BLaER1 (cell line): ENCODE measurements around the gene ZNF396.
A peak's percentile ranks its signal among the peaks of the same experiment; 100 is the strongest.

ENCODE experiments used
- H3K27ac ChIP-seq: shearing (Covaris generic); formaldehyde crosslinking; 2 replicates; pipeline ENCODE4 v1.8.1; 2022
- H3K27me3 ChIP-seq: shearing (Covaris generic); formaldehyde crosslinking; 2 replicates; pipeline ENCODE4 v1.8.1; 2022
- H3K36me3 ChIP-seq: shearing (Covaris generic); formaldehyde crosslinking; 2 replicates; pipeline ENCODE4 v1.8.1; 2022
- H3K4me1 ChIP-seq: shearing (Covaris generic); formaldehyde crosslinking; 2 replicates; pipeline ENCODE4 v1.8.1; 2022
- H3K4me2 ChIP-seq: shearing (Covaris generic); formaldehyde crosslinking; 2 replicates; pipeline ENCODE4 v1.8.1; 2022
- H3K4me3 ChIP-seq: shearing (Covaris generic); formaldehyde crosslinking; 2 replicates; pipeline ENCODE4 v1.8.1; 2022
- H3K9ac ChIP-seq: shearing (Covaris generic); formaldehyde crosslinking; 2 replicates; pipeline ENCODE4 v1.8.1; 2022
- H3K9me3 ChIP-seq: shearing (Covaris generic); formaldehyde crosslinking; 2 replicates; pipeline ENCODE4 v1.8.1; 2022
- H4K20me1 ChIP-seq: shearing (Covaris generic); formaldehyde crosslinking; 2 replicates; pipeline ENCODE4 v1.8.1; 2022
- Cebpa-rat ChIP-seq: shearing (Covaris generic); IDR thresholded peaks from 2 replicates; pipeline ENCODE4 v1.8.1; 2022

The ZNF396 gene

DNA sequence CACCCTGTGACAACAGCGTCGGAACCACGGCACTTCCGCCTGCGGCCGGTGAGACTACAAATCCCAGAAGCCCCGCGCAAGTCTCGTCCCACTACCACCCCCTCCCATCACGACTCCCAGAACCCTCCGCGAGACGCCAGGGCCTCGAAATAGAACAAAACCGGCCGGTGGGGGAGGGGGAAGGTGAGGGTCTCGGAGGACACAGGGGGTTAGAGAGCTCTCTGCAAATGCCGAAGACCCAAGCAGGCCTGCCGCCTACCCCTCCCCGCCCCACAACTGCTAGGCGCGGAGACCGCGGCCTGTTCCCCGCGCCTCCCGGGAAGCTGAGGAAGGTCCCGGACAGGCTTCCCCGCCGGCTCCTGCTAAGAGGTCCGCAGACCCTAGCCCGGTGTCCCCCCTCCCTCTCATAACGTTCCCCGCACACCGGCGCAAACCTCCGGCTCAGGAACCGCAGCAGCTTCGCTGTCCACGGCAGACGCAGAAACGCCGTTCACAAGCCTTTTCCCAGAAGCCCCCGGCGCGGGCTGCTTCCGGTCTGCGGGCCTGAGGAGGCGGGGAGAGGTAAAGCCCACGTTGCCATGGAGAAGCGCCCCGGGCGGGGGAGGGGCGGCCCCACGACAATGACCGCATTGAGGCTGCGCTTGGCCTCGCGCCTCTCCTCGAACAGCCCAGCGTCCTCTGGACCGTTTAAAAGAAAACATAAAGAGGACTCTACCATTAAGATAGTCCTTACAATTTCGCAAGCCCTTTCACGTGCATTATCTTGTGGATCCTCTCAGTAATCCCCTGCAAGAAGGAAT lies 33.0 kb downstream of the ZNF396 start, which contains the start of gene ZNF24:
ZNF24 (minus strand) TSS at position 485 of the 800 bp plus-strand sequence. CDS start 3,770 bp downstream, outside the sequence.
- TF ChIP-seq Cebpa-rat, result no peak
- Histone ChIP-seq H3K27ac (peak within 1 kb of the TSS; percentile 100), H3K4me2 (peak within 1 kb of the TSS; percentile 93), H3K4me1 (peaks cover 40% of the 10 kb centered on the region), H3K36me3 (peaks cover 36% of the 10 kb centered on the region), H3K27me3 (no peaks in the 10 kb centered on the region), H3K9ac (peak within 1 kb of the TSS; percentile 99), H3K4me3 (peak within 1 kb of the TSS; percentile 96), H3K9me3 (no peaks in the 10 kb centered on the region), H4K20me1 (peaks cover 49% of the 10 kb centered on the region)

GRCh38 chr18:35343488-35343935 lies 33.6 kb downstream of the ZNF396 start:
- H3K9ac ChIP-seq, result peak overlapping the region; percentile 99
- H4K20me1 ChIP-seq, result peaks cover 56% of the 10 kb centered on the region
- H3K27me3 ChIP-seq, result no peaks in the 10 kb centered on the region
- no peaks in the 10 kb centered on the region for H3K9me3 ChIP-seq
- peak overlapping the region; percentile 96 for H3K4me3 ChIP-seq
- H3K36me3 ChIP-seq, result peaks cover 42% of the 10 kb centered on the region
- TF ChIP-seq Cebpa-rat, result no peak
- peak overlapping the region; percentile 93 for H3K4me2 ChIP-seq
- H3K27ac ChIP-seq, result peak overlapping the region; percentile 100
- peaks cover 40% of the 10 kb centered on the region for H3K4me1 ChIP-seq

- TF ChIP-seq Cebpa-rat, result no peak
- Histone ChIP-seq H3K9me3 (no peaks in the 10 kb centered on the region), H3K9ac (no peak overlapping the region), H3K27ac (no peak overlapping the region), H3K36me3 (peaks cover 97% of the 10 kb centered on the region), H3K4me2 (no peak overlapping the region), H3K4me1 (0 out of 2 replicates have a peak, but pooled peaks cover 5% of the 10 kb centered on the region), H3K4me3 (no peak overlapping the region), H4K20me1 (peaks cover 91% of the 10 kb centered on the region), H3K27me3 (no peaks in the 10 kb centered on the region)
Observed at GRCh38 chr18:35337286-35337685, 39.9 kb downstream of the ZNF396 start.

- no peak for TF ChIP-seq Cebpa-rat
- Histone ChIP-seq H3K36me3 (peaks cover 97% of the 10 kb centered on the region), H3K27ac (no peak overlapping the region), H3K9ac (no peak overlapping the region), H3K9me3 (no peaks in the 10 kb centered on the region), H3K4me3 (no peak overlapping the region), H4K20me1 (peaks cover 80% of the 10 kb centered on the region), H3K4me1 (no peaks in the 10 kb centered on the region), H3K27me3 (no peaks in the 10 kb centered on the region), H3K4me2 (no peak overlapping the region)
Observed at GRCh38 chr18:35335866-35336265, 41.3 kb downstream of the ZNF396 start.

- peaks cover 87% of the 10 kb centered on the region for H3K36me3 ChIP-seq
- no peak overlapping the region for H3K4me3 ChIP-seq
- H4K20me1 ChIP-seq, result peaks cover 69% of the 10 kb centered on the region
- H3K27me3 ChIP-seq, result no peaks in the 10 kb centered on the region
- H3K27ac ChIP-seq, result no peak overlapping the region
- H3K9me3 ChIP-seq, result no peaks in the 10 kb centered on the region
- no peak overlapping the region for H3K4me2 ChIP-seq
- no peak overlapping the region for H3K9ac ChIP-seq
- no peaks in the 10 kb centered on the region for H3K4me1 ChIP-seq
- TF ChIP-seq Cebpa-rat, result no peak
Observed at GRCh38 chr18:35334821-35335220, 42.3 kb downstream of the ZNF396 start.

DNA sequence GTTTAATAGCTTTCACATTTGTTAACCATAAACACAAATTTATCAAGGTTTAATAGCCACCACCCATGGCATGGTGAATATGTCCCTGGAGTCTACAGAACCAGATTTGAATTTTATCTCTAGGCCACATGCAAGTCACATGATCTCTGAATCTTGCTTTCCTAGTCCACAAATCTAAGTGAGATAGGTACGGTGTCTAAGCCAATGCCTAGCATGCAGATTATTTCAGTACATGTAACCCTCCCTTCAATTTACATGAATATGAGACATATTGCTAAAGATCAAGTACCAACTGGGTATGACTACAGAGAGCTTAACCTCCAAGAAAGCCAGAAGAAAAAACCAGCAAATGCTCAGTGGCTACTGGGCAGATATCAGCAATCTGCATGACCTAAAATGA lies 42.9 kb downstream of the ZNF396 start:
- no peak for TF ChIP-seq Cebpa-rat
- no peak overlapping the region for H3K27ac ChIP-seq
- H3K27me3 ChIP-seq, result no peaks in the 10 kb centered on the region
- 0 out of 2 replicates have a peak, but pooled peaks cover 4% of the 10 kb centered on the region for H3K9me3 ChIP-seq
- H3K4me3 ChIP-seq, result no peak overlapping the region
- H3K4me2 ChIP-seq, result no peak overlapping the region
- H4K20me1 ChIP-seq, result peaks cover 63% of the 10 kb centered on the region
- peaks cover 81% of the 10 kb centered on the region for H3K36me3 ChIP-seq
- H3K4me1 ChIP-seq, result no peaks in the 10 kb centered on the region
- no peak overlapping the region for H3K9ac ChIP-seq

DNA sequence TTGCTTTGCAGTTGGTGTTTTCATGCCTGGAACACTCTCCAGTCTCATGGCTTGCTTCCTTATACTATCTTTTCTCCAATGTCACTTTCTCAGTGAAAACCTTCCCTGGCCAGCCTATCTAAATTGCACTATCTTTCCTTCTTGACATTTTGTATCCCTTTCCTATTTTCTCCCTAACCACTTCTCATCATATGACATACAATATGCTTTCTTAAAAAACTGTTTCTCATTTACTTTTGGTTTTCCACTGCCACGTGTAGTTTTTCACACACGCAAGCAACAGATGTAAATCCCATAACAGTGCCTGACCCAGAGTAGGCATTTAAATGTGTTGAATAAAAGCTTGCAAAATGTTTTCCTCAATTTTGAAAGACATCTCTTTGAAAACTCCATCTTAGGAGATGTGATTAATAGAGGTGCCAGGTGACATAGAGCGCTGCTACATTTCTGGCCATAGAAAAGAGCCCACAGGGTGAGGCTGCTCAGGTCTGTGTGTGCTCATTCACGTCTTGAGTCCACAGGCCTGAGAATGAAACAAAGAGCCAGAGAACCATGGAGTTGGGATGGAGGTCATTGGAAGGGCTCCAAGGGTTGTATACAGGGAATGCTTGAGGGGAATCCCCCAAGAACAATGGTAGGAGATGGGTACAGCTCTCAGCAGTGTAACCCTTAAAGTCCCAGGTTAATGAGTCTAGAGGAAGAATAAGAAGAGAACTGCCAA lies 45.6 kb downstream of the ZNF396 start:
- Histone ChIP-seq H3K9ac (no peak overlapping the region), H3K4me2 (no peak overlapping the region), H3K27ac (no peak overlapping the region), H3K27me3 (no peaks in the 10 kb centered on the region), H3K9me3 (0 out of 2 replicates have a peak, but pooled peaks cover 4% of the 10 kb centered on the region), H3K36me3 (peaks cover 55% of the 10 kb centered on the region), H3K4me3 (no peak overlapping the region), H4K20me1 (peaks cover 36% of the 10 kb centered on the region), H3K4me1 (no peaks in the 10 kb centered on the region)
- TF ChIP-seq Cebpa-rat, result no peak

DNA sequence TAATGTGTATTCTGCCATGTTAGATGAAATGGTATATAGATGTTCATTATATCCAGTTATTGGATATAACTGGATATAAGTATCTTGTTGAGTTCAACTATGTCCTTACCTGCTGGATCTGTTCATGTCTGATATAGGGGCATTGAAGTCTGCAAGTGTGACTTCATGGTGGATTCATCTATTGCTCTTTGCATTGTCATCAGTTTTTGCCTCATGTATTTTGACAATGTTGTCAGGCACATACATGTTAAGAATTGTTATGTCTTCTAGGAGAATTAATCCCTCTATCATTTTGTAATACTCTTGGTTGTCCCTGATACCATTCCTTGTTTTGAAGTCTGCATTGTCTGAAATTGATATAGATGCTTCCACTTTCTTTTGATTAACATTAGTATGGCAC lies 48.3 kb downstream of the ZNF396 start:
- Histone ChIP-seq H3K27ac (no peak overlapping the region), H3K27me3 (no peaks in the 10 kb centered on the region), H3K4me2 (no peak overlapping the region), H3K36me3 (peaks cover 29% of the 10 kb centered on the region), H4K20me1 (peaks cover 18% of the 10 kb centered on the region), H3K9me3 (0 out of 2 replicates have a peak, but pooled peaks cover 4% of the 10 kb centered on the region), H3K9ac (no peak overlapping the region), H3K4me3 (no peak overlapping the region), H3K4me1 (no peaks in the 10 kb centered on the region)
- no peak for TF ChIP-seq Cebpa-rat

- H3K4me3 ChIP-seq, result no peak overlapping the region
- TF ChIP-seq Cebpa-rat, result no peak
- H3K4me2 ChIP-seq, result no peak overlapping the region
- H3K27ac ChIP-seq, result no peak overlapping the region
- H3K9ac ChIP-seq, result no peak overlapping the region
- no peaks in the 10 kb centered on the region for H3K4me1 ChIP-seq
- H3K36me3 ChIP-seq, result peaks cover 9% of the 10 kb centered on the region
- no peaks in the 10 kb centered on the region; the same call in 1 of the 2 replicates for H4K20me1 ChIP-seq
- 0 out of 2 replicates have a peak, but pooled peaks cover 4% of the 10 kb centered on the region for H3K9me3 ChIP-seq
- no peaks in the 10 kb centered on the region for H3K27me3 ChIP-seq
Observed at GRCh38 chr18:35326695-35327387, 50.3 kb downstream of the ZNF396 start.
